Mucosa of descending colon (tissue), 3 donors: ENCODE data around the gene PLEKHO2. TPM values are rescaled to one million over a fixed set of nuclear protein-coding genes. Genes with fewer than 3 reads are reported as not detected.

Source experiments
- ATAC-seq: fragments of 200-7000 bp; cut with Tn5 transposase; one replicate; pipeline ENCODE4 v1.9.1; 2020; ENCODE audit warnings: mild to moderate bottlenecking, moderate library complexity
- DNase-seq, 3 donors: peaks; one replicate each; pipeline ENCODE4 v3.0.0-alpha.2; 2020
- H3K36me3 ChIP-seq: fragments of 200-600 bp; one replicate; pipeline ENCODE4 v1.8.0; 2021; ENCODE audit warnings: low read depth, mild to moderate bottlenecking
- H3K4me1 ChIP-seq: fragments of 200-600 bp; one replicate; pipeline ENCODE4 v1.8.0; 2021; ENCODE audit warnings: low read depth, mild to moderate bottlenecking
- H3K4me3 ChIP-seq: fragments of 200-600 bp; one replicate; pipeline ENCODE4 v1.8.0; 2021; ENCODE audit warnings: mild to moderate bottlenecking
- H3K9me3 ChIP-seq: fragments of 200-600 bp; one replicate; pipeline ENCODE4 v1.8.0; 2021; ENCODE audit warnings: mild to moderate bottlenecking
- CTCF ChIP-seq: fragments of 200-600 bp; IDR thresholded peaks from one replicate; pipeline ENCODE4 v1.8.0; 2022; ENCODE audit warnings: antibody characterized with exemption, mild to moderate bottlenecking
- intact Hi-C, 2 donors: fragments of 100-400 bp; cut with DNase I in 1 of 2; cut with micrococcal nuclease in 1 of 2; formaldehyde crosslinking; loops; one replicate each; pipeline versions ENCODE4 v1.11.0 to v1.11.1; 2022; cut with DNase I, micrococcal nuclease
- total RNA-seq, 3 donors: library from RNA; stranded (reverse); fragmentation: NEBNext Ultra II Directional in 2 of 3; extraction: Animal tissue kit (Norgen Biotek cat#: 25700) in 2 of 3; gene quantifications; one replicate each; pipeline versions ENCODE4 v1.2.1 to v1.2.4, GENCODE V29; 2021 to 2023
- donor health status: DM: no; HTN: no; CAD: no; lungs with moderate emphysema.
- donor health status: DM: no; HTN: no; CAD: no.
- donor health status: DM: no; HTN: yes; CAD: no.

The PLEKHO2 gene
- total RNA-seq, 3 donors from 2014 or later = 5.8 to 38.9 (median 15.9) TPM

- ATAC-seq = no peak
- Histone ChIP-seq H3K4me3 (no peak overlapping the region), H3K4me1 (peaks cover 20% of the 10 kb centered on the region), H3K9me3 (no peaks in the 10 kb centered on the region), H3K36me3 (no peaks in the 10 kb centered on the region)
- no peak for DNase-seq
- TF ChIP-seq CTCF = no peak
- intact Hi-C loops = no loop called here
Observed at GRCh38 chr15:64859226-64859625, 17.5 kb downstream of the PLEKHO2 start.

- no peaks in the 10 kb centered on the region for H3K36me3 ChIP-seq
- no peak for DNase-seq
- peaks cover 14% of the 10 kb centered on the region for H3K4me1 ChIP-seq
- no peak overlapping the region for H3K4me3 ChIP-seq
- TF ChIP-seq CTCF = no peak
- ATAC-seq = no peak
- intact Hi-C loops = no loop called here
- H3K9me3 ChIP-seq = no peaks in the 10 kb centered on the region
Observed at GRCh38 chr15:64861331-64861730, 19.6 kb downstream of the PLEKHO2 start.

GRCh38 chr15:64861960-64862359, 20.2 kb downstream of the PLEKHO2 start:
- no peak for TF ChIP-seq CTCF
- Histone ChIP-seq H3K9me3 (no peaks in the 10 kb centered on the region), H3K36me3 (no peaks in the 10 kb centered on the region), H3K4me3 (no peak overlapping the region), H3K4me1 (peaks cover 9% of the 10 kb centered on the region)
- DNase-seq (no peak), ATAC-seq (no peak)
- intact Hi-C loops = no loop called here

- no peak for ATAC-seq
- DNase-seq = no peak
Observed at GRCh38 chr15:64862408-64862807, 20.7 kb downstream of the PLEKHO2 start.

GRCh38 chr15:64864068-64864467, 22.4 kb downstream of the PLEKHO2 start:
- H3K36me3 ChIP-seq = no peaks in the 10 kb centered on the region
- H3K4me1 ChIP-seq = peaks cover 2% of the 10 kb centered on the region
- no peak overlapping the region for H3K4me3 ChIP-seq
- DNase-seq (no peak), ATAC-seq (no peak)
- no peak for TF ChIP-seq CTCF
- intact Hi-C loops = no loop called here
- no peaks in the 10 kb centered on the region for H3K9me3 ChIP-seq

More at GRCh38 chr15:64862408-64862807, 20.7 kb downstream of the PLEKHO2 start:
- no peaks in the 10 kb centered on the region for H3K36me3 ChIP-seq
- H3K4me1 ChIP-seq = peaks cover 9% of the 10 kb centered on the region
- no peak for TF ChIP-seq CTCF
- intact Hi-C loops = no loop called here
- H3K9me3 ChIP-seq = no peaks in the 10 kb centered on the region
- no peak overlapping the region for H3K4me3 ChIP-seq
